GM10847 (cell line): ENCODE data around the gene ATL2.

Experiments
- POLR2A ChIP-seq: IDR thresholded peaks from 2 replicates; pipeline ENCODE4 v1.6.1; 2011; ENCODE audit not compliant: insufficient read length; ENCODE audit errors: extremely low read depth

ATL2 gene

DNA sequence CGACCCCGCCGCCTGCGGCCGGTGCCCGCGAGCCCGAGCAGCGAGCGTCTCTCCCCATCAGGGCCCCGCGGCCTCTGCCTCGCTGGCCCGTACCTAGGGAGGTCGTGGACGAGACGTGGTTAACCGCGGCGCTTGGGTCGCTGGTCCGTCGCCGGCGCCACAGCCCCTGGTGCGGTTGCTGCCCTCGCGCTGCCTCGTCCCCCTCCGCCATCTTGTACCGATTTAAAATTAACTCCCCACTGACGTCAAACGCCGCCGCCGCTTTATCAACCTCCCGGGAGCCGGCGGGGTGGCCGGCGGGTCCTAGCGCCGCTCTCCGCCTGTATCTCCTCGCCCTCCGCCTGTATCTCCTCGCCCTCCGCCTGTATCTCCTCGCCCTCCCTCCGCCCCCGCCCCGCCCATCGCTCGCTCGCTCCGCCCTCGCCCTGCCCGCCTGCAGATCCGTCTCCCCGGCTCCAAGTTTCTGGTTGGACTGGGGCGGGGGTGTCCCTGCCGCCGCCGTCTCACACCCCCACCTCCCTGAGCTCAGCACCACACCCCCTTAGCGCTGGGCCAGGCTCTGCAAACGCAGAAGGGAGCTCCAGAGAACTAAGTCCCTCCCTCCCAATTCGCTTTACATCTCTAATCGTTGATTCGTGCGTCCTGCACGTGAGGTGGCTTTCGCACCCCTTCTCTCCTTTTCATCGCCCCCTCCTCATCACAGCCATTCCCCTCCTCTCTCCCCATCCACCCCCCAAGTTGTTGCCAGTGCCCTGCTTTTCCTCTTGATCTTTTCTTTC is at the start of gene ATL2:
ATL2 (minus strand) TSS at position 224 of the 779 bp plus-strand sequence; CDS start at position 211, 13 bp downstream.
- TF ChIP-seq POLR2A: peak; percentile 75

DNA sequence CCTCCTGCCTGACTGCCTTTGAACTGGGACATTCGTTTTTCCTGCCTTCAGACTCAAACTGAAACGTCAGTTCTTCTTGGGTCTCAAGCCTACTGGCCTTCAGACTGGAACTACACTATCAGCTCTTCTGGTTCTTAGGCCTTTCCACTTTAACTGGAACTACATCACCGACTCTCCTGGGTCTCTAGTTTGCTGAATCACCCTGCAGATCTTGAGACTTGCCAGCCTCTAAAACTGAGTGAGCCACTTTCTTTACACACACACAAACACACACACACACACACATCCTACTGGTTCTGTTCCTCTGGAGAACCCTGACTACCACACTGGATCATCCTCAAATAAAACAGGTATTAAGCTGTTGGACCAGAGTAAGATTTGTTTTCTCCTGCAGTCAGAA is 46.7 kb upstream of the ATL2 start:
- TF ChIP-seq POLR2A: no peak

DNA sequence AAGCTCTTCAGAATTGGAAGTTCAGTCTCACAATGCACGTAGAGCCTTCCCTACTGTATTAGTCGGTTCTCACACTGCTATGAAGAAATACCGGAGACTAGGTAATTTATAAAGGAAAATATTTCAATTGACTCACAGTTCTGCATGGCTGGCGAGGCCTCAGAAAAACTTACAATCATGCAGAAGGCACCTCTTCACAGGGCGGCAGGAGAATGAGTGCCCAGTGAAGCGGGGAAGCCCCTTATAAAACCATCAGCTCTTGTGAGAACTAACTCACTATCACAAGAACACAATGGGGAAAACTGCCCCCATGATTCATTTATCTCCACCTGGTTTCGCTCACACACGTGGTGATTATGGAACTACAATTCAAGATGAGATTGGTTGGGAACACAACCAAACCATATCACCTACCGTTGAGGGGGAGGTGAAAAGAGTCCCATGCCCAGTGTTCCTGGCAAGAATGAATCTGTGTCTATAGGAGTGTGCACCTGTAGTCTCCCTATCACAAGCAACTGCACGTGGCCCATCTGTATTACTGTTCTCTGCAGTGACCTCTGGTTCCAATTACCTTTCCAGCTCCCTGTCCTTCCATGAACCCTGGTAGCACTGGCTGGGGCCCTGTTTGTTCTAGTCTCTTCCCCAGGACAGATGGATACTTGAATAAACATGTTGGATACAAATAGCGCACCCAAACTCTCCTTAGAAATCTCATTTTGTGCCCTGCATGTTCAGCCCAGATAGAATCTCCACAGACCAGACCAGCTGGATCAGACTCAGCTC is 44.4 kb upstream of the ATL2 start:
- no peak for TF ChIP-seq POLR2A

DNA sequence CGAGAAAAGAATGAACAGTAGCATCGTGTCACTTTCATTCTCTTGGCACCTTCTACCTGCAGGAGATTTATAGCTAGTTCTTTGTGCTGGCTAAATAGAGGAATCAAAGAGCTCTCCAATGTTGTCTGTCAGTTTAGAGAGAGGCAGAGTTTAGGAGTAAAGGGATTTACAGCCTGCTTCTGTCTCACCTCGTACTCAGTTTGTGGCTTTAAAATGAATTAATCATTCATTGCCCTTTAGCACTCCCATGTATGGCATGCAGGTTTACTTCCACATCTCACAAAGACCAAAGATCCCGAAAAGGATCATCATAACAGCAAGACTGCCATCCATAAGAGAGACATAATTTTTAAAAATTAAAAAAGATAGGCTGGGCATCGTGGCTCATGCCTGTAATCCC is 42.4 kb upstream of the ATL2 start:
- TF ChIP-seq POLR2A: no peak

DNA sequence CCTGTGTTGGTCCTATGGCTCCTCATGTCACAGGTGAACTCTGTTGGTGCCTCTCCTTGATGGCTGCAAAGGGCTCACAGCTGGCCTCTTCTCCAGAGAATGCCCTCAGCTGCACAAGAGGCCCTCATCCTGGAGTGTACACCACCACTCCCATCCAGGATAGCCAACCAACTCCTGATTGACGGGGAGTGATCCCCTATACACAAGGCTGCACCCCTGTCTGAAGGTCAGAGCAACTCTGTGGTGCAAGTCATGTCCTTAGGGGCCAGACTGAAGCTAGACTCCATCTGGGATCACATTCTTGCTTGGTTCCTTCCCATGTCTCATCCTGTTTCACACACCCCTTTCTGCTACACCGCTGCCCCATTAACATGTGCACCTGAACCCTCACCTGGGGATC is 41.7 kb upstream of the ATL2 start:
- no peak for TF ChIP-seq POLR2A

DNA sequence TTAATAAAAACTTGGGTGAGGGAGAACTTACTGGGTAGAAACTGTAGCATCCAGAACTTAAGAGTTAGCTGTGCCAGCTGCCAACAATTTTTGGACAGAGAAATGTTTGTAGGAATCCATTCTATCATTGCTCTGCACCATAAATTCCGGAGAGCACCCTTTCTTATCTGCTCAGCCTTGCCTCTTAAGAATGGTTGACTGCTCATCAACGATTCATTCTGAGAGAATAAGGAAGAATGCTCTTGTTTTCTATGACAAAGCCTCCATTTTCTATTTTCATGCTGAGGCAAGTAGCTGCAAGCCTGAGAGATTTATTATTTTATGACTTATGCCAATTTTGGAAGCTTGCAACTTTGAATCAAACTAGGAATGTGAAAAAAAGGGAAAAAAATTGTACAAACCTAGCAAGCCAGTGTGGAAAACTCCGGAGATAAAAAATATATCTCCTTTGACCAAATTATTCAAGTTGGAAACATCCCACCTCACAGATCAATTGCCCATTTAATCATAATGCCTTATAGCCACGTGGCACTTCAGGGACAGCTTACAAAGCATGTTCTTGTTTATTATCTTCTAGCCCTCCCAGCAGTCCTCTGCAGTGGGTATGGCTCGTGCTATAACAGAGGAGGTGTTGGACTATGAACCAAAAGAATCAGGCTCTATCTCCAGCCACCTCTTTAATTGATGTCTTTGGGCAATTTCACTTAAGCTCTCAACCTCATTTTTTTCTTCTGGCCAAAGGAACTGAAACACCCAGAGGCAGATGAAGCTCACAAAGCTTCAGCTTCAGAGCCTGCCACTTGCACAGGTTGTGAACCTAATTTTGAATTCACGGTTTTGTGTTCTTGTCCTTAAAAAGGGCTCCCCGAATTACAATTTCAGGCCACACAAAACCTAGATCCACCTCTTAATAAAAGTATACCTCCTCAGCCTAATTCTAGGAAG is 40.9 kb upstream of the ATL2 start:
- TF ChIP-seq POLR2A: no peak

DNA sequence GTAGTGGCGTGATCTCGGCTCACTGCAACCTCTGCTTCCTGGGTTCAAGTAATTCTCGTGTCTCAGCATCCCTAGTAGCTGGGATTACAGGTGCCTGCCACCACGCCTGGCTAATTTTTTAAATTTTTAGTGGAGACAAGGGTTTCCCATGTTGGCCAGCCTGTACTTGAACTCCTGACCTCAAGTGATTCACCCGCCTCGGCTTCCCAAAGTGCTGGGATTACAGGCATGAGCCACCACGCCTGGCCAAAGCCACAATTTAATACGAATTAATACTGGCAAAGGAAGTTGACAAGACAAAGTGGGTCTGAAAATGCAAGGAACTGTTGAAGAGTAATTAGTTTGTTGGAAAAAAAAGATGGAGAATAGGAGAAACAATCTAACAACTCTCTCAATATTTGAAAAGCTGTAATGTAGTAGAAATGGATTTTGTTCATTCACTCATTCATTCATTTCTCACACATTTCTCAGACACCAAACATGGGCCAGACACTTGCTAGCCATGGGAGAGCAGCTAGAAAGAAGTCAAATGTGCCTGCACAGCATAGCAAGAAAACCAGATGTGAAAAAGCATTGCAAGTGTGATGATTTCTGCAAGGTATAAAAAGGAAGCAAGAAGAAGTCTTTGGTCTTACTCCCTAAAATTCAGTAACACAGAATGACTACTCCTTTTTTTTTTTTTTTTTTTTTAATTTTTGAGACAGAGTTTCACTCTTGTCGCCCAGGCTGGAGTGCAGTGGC is 39.4 kb upstream of the ATL2 start:
- TF ChIP-seq POLR2A: no peak

DNA sequence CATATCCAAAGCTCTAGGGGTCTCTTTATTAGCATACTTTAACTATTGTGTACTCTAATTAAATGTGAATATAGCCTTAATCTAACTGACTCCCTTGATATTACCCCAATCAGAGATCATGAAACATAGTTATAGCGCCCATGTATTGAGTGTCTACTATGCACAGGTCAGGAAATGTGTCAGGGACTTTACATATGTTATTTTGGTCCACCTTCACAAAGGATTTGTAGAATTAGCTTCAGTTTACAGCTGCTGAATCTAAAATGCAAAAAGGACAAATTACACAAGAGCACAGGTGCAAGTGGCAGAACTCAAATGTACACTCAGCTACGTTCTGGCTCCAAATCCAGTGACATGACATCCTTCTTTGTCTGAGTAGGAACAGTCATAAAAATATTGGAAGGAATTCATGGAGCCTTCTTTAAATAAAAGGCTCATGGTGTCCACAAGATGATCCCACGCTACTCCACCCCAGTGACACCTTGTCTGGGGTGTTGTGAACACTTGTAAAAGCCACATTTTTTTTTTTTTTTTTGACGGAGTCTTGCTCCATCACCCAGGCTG is 38.7 kb upstream of the ATL2 start:
- TF ChIP-seq POLR2A: no peak

DNA sequence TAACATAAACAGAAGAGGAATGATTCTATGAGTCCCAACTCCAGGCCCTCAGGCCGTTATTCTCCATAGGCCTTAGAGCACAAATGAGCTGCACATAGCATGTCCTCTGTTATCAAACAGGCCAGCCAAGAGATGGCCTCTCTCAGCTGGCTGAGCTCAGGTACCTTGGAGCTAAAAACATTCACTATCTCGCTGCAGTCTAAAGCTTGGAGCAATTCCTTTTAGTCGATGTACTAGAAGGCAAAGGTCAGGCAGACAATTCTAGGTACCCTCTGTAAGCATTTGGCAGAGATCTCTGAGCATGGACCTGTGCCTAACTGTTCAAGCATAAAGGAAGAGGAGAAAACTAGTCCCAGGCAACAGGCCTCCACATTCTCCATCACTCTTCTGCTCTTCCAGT is 38.0 kb upstream of the ATL2 start:
- TF ChIP-seq POLR2A: no peak

DNA sequence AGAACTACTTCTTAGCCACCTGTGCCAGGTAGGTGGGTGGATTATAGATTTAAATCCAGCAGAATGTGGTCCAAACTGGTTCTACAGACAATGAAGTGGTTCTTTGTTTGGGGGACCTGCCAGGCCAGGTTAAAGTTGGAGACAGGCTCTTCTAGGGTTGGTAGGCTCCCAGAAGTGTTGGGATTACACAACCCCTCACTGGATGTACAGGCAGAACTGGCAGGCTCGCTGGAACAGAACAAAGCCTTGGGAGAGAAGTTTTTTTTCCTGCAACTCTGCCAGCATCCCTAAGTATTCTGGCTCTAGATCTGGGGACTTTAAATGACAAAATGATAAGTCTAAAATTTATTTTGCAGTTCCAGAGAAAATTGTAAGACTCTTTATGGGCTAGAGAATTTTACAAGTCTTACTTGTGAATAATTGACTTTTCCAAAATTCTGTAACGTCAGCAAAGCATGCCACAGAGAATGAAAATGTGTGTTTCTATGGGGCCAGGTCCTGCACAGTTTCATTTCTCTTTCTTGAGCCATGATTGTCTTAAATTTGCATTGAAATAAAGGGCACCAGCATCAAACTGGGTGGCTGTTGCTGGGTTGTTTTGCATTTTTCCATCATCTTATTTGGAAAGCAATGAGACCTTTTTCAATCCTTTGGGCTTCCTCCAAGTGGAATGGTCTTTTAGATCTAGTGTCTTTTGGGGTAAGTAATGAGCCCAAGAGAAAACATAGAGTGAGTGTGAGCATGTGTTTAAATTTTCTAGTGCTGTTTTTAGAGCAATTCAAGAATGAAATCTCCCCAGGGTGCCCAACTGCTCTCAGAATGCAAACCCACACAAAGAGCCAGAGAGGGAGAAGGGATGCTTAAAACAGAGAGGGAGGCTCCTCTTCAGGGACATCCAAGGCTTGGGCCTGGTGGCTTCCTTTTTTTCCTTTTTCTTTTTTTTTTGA is 32.4 kb upstream of the ATL2 start:
- TF ChIP-seq POLR2A: no peak

DNA sequence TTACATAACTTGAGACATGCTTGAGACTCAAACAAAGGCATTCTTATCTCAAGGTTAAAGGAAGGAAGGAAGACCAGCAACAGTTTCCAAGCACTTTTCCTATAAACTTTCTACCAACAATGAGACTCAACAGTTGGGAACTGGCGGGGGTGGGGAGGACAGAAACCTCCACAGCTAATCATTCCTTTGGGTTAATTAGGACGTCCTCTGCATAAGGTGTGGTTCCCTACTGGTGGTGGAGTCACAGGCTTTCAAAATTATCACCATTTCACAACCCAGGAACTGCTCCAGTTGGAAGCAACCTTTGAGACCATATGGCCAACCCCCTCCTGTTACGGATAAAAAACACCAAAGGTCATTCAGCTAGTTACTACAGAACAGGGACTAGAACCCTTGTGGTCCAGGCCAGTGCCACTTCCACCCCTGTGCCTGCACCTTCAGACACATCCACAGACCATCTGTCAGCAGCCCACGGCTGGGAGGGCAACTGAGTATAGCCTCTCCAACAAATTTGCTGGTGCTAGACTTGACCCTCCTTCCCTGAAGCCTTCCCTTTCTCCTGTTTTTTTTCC is 30.1 kb upstream of the ATL2 start:
- no peak for TF ChIP-seq POLR2A

DNA sequence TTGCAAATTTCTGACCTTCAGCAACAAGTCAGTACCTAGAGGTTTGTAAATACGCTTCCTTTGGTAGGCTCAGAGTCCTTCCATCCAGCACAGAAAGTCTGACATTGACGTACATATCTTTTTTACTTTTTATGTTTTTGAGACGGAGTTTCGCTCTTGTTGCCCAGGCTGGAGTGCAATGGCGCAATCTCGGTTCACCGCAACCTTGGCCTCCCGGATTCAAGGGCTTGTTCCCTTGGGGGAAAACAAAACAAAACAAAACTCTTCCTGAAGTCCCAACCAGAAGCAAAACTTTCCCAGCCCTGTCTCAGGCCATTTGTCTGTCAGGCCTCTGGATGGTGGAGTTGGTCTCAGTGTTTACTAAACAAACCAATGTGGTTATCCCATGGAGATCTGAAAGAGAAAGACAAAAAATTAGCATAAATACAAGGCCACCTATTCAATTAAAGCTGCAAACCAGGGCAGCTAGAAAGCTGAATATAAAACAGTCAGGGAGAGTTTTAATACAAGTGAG is 29.6 kb upstream of the ATL2 start:
- TF ChIP-seq POLR2A: no peak

DNA sequence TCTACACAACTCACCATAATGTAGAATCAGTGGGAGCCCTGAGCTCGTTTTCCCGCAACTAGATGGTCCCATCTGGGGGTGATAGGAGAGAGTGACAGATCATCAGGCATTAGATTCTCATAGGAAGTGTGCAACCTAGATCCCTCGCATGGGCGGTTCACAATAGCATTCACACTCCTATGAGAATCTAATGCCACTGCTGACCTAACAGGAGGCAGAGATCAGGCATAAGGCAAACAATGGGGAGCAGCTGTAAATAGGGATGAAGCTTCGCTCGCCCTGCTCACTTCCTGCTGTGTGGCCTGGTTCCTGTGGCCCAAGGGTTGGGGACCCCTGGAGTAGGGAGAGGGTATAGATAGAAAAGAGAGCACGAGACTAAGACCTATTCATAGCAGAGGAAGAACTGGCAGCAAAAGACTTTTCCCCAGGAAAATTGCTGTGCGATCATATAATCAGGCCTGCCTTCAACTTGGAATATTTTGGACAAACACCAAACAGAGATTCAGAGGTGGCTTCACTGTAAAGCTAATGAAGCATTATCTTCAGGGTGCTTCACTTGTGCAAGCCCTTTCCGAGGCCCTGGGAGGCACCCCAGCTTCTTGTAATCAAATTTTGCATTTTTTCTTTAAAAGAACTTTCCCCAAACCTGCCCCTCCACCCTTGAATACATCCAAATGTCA is 29.0 kb upstream of the ATL2 start:
- no peak for TF ChIP-seq POLR2A

DNA sequence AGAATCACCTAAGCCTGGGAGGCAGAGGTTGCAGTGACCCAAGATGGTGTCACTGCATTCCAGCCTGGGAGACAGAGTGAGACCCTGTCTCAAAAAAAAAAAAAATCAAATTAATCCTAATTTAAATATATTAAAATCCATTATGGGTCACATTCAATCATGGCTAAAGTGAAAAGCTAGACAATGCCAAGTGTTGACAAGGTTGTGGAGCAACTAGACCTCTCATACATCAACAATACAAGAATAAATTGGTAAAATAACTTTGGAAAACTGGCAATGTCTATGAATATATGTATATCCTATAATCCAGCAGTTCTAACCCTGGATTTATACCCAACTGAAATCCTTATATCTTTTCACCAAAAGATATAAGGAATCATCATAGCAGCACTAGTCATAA is 23.4 kb upstream of the ATL2 start:
- TF ChIP-seq POLR2A: no peak
